DOHH2 (cell line): Measurements from ENCODE around the gene BCL2L11.

Source experiments
- H3F3A ChIP-seq: fragments of 200-600 bp; sonication (generic), shearing (Covaris generic); 2 replicates; pipeline ENCODE4 v1.6.0; 2016; ENCODE audit warnings: antibody characterized with exemption, mild to moderate bottlenecking; ENCODE audit not compliant: control insufficient read depth, insufficient read depth
- H3K27ac ChIP-seq: fragments of 200-600 bp; sonication (generic); 2 replicates; pipeline ENCODE4 v1.5.1; 2014; ENCODE audit warnings: low read depth, mild to moderate bottlenecking, low read length, moderate library complexity
- H3K27me3 ChIP-seq: fragments of 200-600 bp; sonication (generic); 2 replicates; pipeline ENCODE4 v1.6.1; 2014; ENCODE audit warnings: mild to moderate bottlenecking, low read length, mixed read lengths; ENCODE audit not compliant: control insufficient read depth
- H3K36me3 ChIP-seq: fragments of 200-600 bp; sonication (generic); 2 replicates; pipeline ENCODE4 v1.6.1; 2014; ENCODE audit warnings: mild to moderate bottlenecking, low read length, moderate library complexity, mixed read lengths; ENCODE audit not compliant: control insufficient read depth
- H3K4me1 ChIP-seq: fragments of 200-600 bp; sonication (generic); 2 replicates; pipeline ENCODE4 v1.6.1; 2014; ENCODE audit warnings: mild to moderate bottlenecking, low read length, mixed read lengths; ENCODE audit not compliant: control insufficient read depth
- H3K4me2 ChIP-seq: fragments of 200-600 bp; sonication (generic); 2 replicates; pipeline ENCODE4 v1.6.0; 2014; ENCODE audit warnings: mild to moderate bottlenecking, low read length, moderate library complexity
- H3K4me3 ChIP-seq: fragments of 200-600 bp; sonication (generic); 2 replicates; pipeline ENCODE4 v1.5.1; 2014; ENCODE audit warnings: mild to moderate bottlenecking, low read length, mixed read lengths
- H3K79me2 ChIP-seq: fragments of 200-600 bp; sonication (generic); 2 replicates; pipeline ENCODE4 v1.6.1; 2014; ENCODE audit warnings: mild to moderate bottlenecking, low read length, mixed read lengths; ENCODE audit not compliant: control insufficient read depth
- H3K9me2 ChIP-seq: fragments of 200-600 bp; sonication (generic); replicated peaks from 2 replicates; pipeline ENCODE4 v1.6.1; 2014; ENCODE audit warnings: mild to moderate bottlenecking, low read length, mixed read lengths; ENCODE audit not compliant: control insufficient read depth
- H3K9me3 ChIP-seq: fragments of 200-600 bp; sonication (generic); 2 replicates; pipeline ENCODE4 v1.6.1; 2014; ENCODE audit warnings: antibody characterized with exemption, low read length, mixed read lengths; ENCODE audit not compliant: control insufficient read depth, insufficient read depth
- H4K20me1 ChIP-seq: fragments of 200-600 bp; sonication (generic); 2 replicates; pipeline ENCODE4 v1.6.0; 2014; ENCODE audit warnings: low read depth, mild to moderate bottlenecking, antibody characterized with exemption, low read length, moderate library complexity; ENCODE audit not compliant: control insufficient read depth, insufficient read depth
- EZH2phosphoT487 ChIP-seq: fragments of 200-600 bp; sonication (generic); IDR thresholded peaks from 2 replicates; pipeline ENCODE4 v1.6.1; 2017; ENCODE audit warnings: borderline replicate concordance, mild to moderate bottlenecking, antibody characterized with exemption, low read length, moderate library complexity, mixed read lengths
- TF ChIP-seq, protein P1 (sequence below): fragments of 200-600 bp; sonication (generic); IDR thresholded peaks from one replicate; pipeline ENCODE4 v1.5.1; 2014; ENCODE audit warnings: antibody characterized with exemption, mild to moderate bottlenecking, low read depth, low read length; ENCODE audit not compliant: poor library complexity, severe bottlenecking

Gene BCL2L11

GRCh38 chr2:111100087-111100764 lies 20.5 kb upstream of the BCL2L11 start:
- no peak overlapping the region for H3K4me3 ChIP-seq
- H3K36me3 ChIP-seq: no peaks in the 10 kb centered on the region
- no peaks in the 10 kb centered on the region for H3K27me3 ChIP-seq
- no peaks in the 10 kb centered on the region for H3K79me2 ChIP-seq
- TF ChIP-seq, protein P1, sequence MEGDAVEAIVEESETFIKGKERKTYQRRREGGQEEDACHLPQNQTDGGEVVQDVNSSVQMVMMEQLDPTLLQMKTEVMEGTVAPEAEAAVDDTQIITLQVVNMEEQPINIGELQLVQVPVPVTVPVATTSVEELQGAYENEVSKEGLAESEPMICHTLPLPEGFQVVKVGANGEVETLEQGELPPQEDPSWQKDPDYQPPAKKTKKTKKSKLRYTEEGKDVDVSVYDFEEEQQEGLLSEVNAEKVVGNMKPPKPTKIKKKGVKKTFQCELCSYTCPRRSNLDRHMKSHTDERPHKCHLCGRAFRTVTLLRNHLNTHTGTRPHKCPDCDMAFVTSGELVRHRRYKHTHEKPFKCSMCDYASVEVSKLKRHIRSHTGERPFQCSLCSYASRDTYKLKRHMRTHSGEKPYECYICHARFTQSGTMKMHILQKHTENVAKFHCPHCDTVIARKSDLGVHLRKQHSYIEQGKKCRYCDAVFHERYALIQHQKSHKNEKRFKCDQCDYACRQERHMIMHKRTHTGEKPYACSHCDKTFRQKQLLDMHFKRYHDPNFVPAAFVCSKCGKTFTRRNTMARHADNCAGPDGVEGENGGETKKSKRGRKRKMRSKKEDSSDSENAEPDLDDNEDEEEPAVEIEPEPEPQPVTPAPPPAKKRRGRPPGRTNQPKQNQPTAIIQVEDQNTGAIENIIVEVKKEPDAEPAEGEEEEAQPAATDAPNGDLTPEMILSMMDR: no peak
- TF ChIP-seq EZH2phosphoT487: no peak
- H3F3A ChIP-seq: no peaks in the 10 kb centered on the region
- no peak overlapping the region for H3K4me2 ChIP-seq
- H3K4me1 ChIP-seq: peaks cover 9% of the 10 kb centered on the region
- H4K20me1 ChIP-seq: no peaks in the 10 kb centered on the region
- no peaks in the 10 kb centered on the region for H3K9me3 ChIP-seq
- H3K27ac ChIP-seq: no peak overlapping the region
- H3K9me2 ChIP-seq: no peaks in the 10 kb centered on the region

DNA sequence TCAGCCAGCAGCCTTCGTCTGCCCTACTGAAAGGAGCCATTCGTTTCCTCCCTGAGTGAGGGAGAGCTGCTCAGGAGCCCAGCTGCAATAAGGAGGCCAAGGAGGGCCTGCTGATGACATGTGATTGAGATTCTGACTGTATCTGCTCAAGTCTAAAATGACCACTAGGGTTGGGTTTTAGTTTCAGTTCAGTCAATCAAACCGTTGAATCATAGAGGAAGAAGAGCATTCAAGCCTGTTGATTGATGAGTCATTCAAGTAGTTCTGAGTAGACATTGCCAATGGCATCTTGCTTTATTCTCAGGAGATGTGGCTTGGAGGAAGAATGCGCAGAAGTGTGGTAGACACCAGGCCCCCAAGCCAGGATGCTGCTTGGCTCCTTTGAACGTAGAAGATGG lies 19.9 kb upstream of the BCL2L11 start:
- H3K9me3 ChIP-seq: no peaks in the 10 kb centered on the region
- TF ChIP-seq, protein P1: no peak
- TF ChIP-seq EZH2phosphoT487: no peak
- H3K36me3 ChIP-seq: no peaks in the 10 kb centered on the region
- peaks cover 10% of the 10 kb centered on the region for H3K4me1 ChIP-seq
- no peaks in the 10 kb centered on the region for H3K9me2 ChIP-seq
- H3K4me3 ChIP-seq: no peak overlapping the region
- H3K79me2 ChIP-seq: no peaks in the 10 kb centered on the region
- no peak overlapping the region for H3K27ac ChIP-seq
- no peaks in the 10 kb centered on the region for H3K27me3 ChIP-seq
- no peak overlapping the region for H3K4me2 ChIP-seq
- no peaks in the 10 kb centered on the region for H4K20me1 ChIP-seq
- H3F3A ChIP-seq: no peaks in the 10 kb centered on the region

DNA sequence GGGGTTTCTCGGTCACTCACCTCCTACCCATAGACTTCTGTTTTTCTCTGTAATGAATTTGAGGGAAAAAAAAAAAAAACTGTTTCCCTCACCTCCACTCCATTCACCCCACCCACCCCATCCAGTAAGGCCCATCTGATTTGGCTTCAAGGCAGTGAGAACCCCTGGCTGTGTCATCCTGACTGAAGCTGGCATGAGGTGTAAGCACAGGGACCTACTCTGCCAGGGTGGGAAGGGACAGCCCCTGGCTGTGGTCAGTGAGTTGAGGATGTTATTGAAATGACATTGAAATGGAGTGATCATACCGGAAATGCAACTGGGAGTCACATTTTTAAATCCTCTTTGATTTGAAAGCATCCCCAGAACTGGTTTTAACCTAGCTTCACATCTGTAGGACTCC lies 19.1 kb upstream of the BCL2L11 start:
- H4K20me1 ChIP-seq: no peaks in the 10 kb centered on the region
- H3K9me3 ChIP-seq: no peaks in the 10 kb centered on the region
- H3F3A ChIP-seq: no peaks in the 10 kb centered on the region
- no peak overlapping the region for H3K27ac ChIP-seq
- H3K27me3 ChIP-seq: no peaks in the 10 kb centered on the region
- H3K9me2 ChIP-seq: no peaks in the 10 kb centered on the region
- peaks cover 16% of the 10 kb centered on the region for H3K4me1 ChIP-seq
- H3K4me2 ChIP-seq: no peak overlapping the region
- no peak overlapping the region for H3K4me3 ChIP-seq
- TF ChIP-seq EZH2phosphoT487: no peak
- TF ChIP-seq, protein P1: no peak
- no peaks in the 10 kb centered on the region for H3K36me3 ChIP-seq
- no peaks in the 10 kb centered on the region for H3K79me2 ChIP-seq
